ENCODE data around the gene REV3L. TPM values are rescaled to one million over a fixed set of nuclear protein-coding genes. Genes with fewer than 3 reads are reported as not detected.

Gene REV3L
- total and polyA plus RNA-seq, 2 of the 8 experiments (the other 6 are each of a cell fraction or from before 2014, with no cell fraction given) = 2.1 to 6.6 TPM

- Histone ChIP-seq H3K79me1 (ENCODE audit: low read depth, low read length) (no peaks in the 10 kb centered on the region), H2BK5ac (ENCODE audit: low read depth, low read length) (no peak overlapping the region), H3K79me2 (ENCODE audit: control insufficient read depth in 1 of 2, insufficient read depth in 2 of 2, low read length in 2 of 2) (0 out of 4 replicates have a peak, but pooled peaks cover 0 to 2% of the 10 kb centered on the region in 2 experiments), H3K9me3 (ENCODE audit: insufficient read depth in 2 of 2, low read depth in 1 of 2, low read length in 1 of 2) (no peaks in the 10 kb centered on the region), H3K23ac (ENCODE audit: insufficient read length) (no peak overlapping the region), H3K36me3 (ENCODE audit: control insufficient read depth in 2 of 4, insufficient read depth in 4 of 4, low read length in 3 of 4) (no peaks in the 10 kb centered on the region), H3K4ac (replicated peaks; ENCODE audit: insufficient read length, low read depth, low read length) (no peak overlapping the region), H3K14ac (ENCODE audit: insufficient read length) (no peak overlapping the region), H3K4me1 (replicated peaks in 1 of 4; ENCODE audit: control insufficient read depth in 3 of 4, insufficient read depth in 4 of 4, low read length in 3 of 4) (no peaks in the 10 kb centered on the region), H3K23me2 (ENCODE audit: low read depth, low read length) (no peaks in the 10 kb centered on the region), H2AK5ac (ENCODE audit: low read depth, low read length) (no peak overlapping the region), H3K27me3 (replicated peaks in 1 of 4; ENCODE audit: control insufficient read depth in 3 of 4, extremely low read depth in 1 of 4, insufficient read depth in 3 of 4, low read length in 3 of 4) (no peaks in the 10 kb centered on the region), H3K27ac (ENCODE audit: low read depth, low read length) (no peak overlapping the region), H2BK12ac (ENCODE audit: low read depth, low read length) (no peak overlapping the region), H4K91ac (replicated peaks; ENCODE audit: insufficient read length, low read length) (no peak overlapping the region), H3K9ac (replicated peaks in 1 of 4; ENCODE audit: extremely low read depth in 1 of 4, low read depth in 3 of 4, low read length in 3 of 4) (no peak overlapping the region), H3K4me3 (ENCODE audit: extremely low read depth in 1 of 4, insufficient read depth in 2 of 4, low read depth in 3 of 4, low read length in 4 of 4) (no peak overlapping the region), H4K20me1 (replicated peaks in 1 of 2; ENCODE audit: control insufficient read depth in 1 of 2, insufficient read depth in 2 of 2, low read length in 2 of 2) (peaks cover 0 to 3% of the 10 kb centered on the region in 2 experiments), H2BK120ac (replicated peaks; ENCODE audit: low read depth, low read length) (no peak overlapping the region), H4K8ac (ENCODE audit: extremely low read depth, insufficient read depth, low read length) (no peak overlapping the region), H4K5ac (ENCODE audit: insufficient read length, low read depth, low read length) (no peak overlapping the region), H2BK15ac (ENCODE audit: low read length) (no peak overlapping the region), H3K56ac (replicated peaks; ENCODE audit: insufficient read length, low read depth, low read length) (no peak overlapping the region), H3K18ac (ENCODE audit: extremely low read depth, low read length) (no peak overlapping the region), H2AFZ (ENCODE audit: low read length) (no peak overlapping the region), H2BK20ac (ENCODE audit: low read length) (no peak overlapping the region), H3K4me2 (ENCODE audit: insufficient read depth in 1 of 2, low read depth in 2 of 2, low read length in 2 of 2) (no peak overlapping the region)
- ChIA-PET POLR2A (ENCODE audit: partially characterized antibody) (no interaction called here), CTCF (ENCODE audit: partially characterized antibody) (interaction anchor here (1.2 to 2.3 kb wide), 3 partner anchors 11 to 190 kb away, joined by 4 to 7 read pairs (median 5); a partner anchor contains a TSS)
- FAIRE-seq = no peak
- 83% methylated on average over 4 of the region's 4 CpGs; no CpG with 5 or more reads in 1 of the 2 experiments for WGBS, 2 experiments (ENCODE audit: extremely low coverage in 1 of 2, insufficient coverage in 1 of 2, insufficient read length in 1 of 2, insufficient replicate concordance in 2 of 2, low coverage in 1 of 2, low lambda C conversion rate in 2 of 2, missing lambda C conversion rate in 1 of 2)
- DNase-seq (ENCODE audit: low read depth in 1 of 2, low spot score in 2 of 2) = no peak
- TF ChIP-seq RFX5 (IDR thresholded peaks at IDR 0.05; ENCODE audit: borderline replicate concordance, low read depth, low read length) (no peak), FOSL1 (IDR thresholded peaks at IDR 0.05; ENCODE audit: insufficient read depth, low read depth, low read length) (no peak), USF2 (IDR thresholded peaks at IDR 0.05; ENCODE audit: low read length) (no peak), CREB1 (IDR thresholded peaks at IDR 0.05) (no peak), EZH2 (IDR thresholded peaks at IDR 0.05; ENCODE audit: low read depth, low read length, severe bottlenecking) (no peak), TAF7 (optimal IDR thresholded peaks at IDR 0.05; ENCODE audit: borderline replicate concordance, low read depth, low read length) (no peak), SIRT6 (IDR thresholded peaks at IDR 0.05; ENCODE audit: low read length) (no peak), YY1 (IDR thresholded peaks at IDR 0.05; ENCODE audit: low read depth, low read length) (no peak), HDAC6 (IDR thresholded peaks at IDR 0.05; ENCODE audit: low read depth, low read length) (no peak), SIN3A (conservative IDR thresholded peaks at IDR 0.05 in 1 of 2, IDR thresholded peaks at IDR 0.05 in 1 of 2; ENCODE audit: low read depth in 1 of 2, low read length in 2 of 2) (no peak), RAD21 (IDR thresholded peaks at IDR 0.05 in 1 of 2, conservative IDR thresholded peaks at IDR 0.05 in 1 of 2; ENCODE audit: low read depth in 2 of 2, low read length in 2 of 2) (no peak), GABPA (IDR thresholded peaks at IDR 0.05; ENCODE audit: borderline replicate concordance, insufficient read depth, low read length) (no peak), MAFK (IDR thresholded peaks at IDR 0.05; ENCODE audit: low read depth, low read length) (no peak)
These were observed 33.9 kb downstream of the REV3L start for GRCh38 chr6:111449129-111449528.

Measured in H1 (cell line).